H1 (cell line): ENCODE data around the gene ZNF581. TPM values are rescaled to one million over a fixed set of nuclear protein-coding genes. Genes with fewer than 3 reads are reported as not detected.

Experiments
- CHD7 ChIP-seq: fragments of 300-600 bp; sonication (generic); IDR thresholded peaks from 2 replicates; pipeline ENCODE4 v1.7.1; 2012; ENCODE audit warnings: low read length, moderate library complexity, mild to moderate bottlenecking, inconsistent platforms; ENCODE audit not compliant: insufficient replicate concordance
- EGR1 ChIP-seq: IDR thresholded peaks from 2 replicates; pipeline ENCODE4 v1.6.1; 2011; ENCODE audit warnings: low read depth, low read length, borderline replicate concordance
- EZH2 ChIP-seq: fragments of 200-600 bp; sonication (generic); IDR thresholded peaks from 2 replicates; pipeline ENCODE4 v1.7.1; 2012; ENCODE audit warnings: low read depth, mild to moderate bottlenecking, moderate library complexity, low read length, inconsistent platforms; ENCODE audit not compliant: severe bottlenecking
- MAX ChIP-seq: IDR thresholded peaks from 2 replicates; pipeline ENCODE4 v1.6.1; 2012; ENCODE audit warnings: inconsistent platforms
- SAP30 ChIP-seq: fragments of 300-600 bp; sonication (generic); IDR thresholded peaks from 2 replicates; pipeline ENCODE4 v1.7.1; 2012; ENCODE audit warnings: low read length, moderate library complexity, mild to moderate bottlenecking, inconsistent platforms; ENCODE audit not compliant: insufficient read depth, insufficient replicate concordance
- SUZ12 ChIP-seq: fragments of 200-600 bp; sonication (generic); IDR thresholded peaks from 2 replicates; pipeline ENCODE4 v1.6.1; 2012; ENCODE audit warnings: mild to moderate bottlenecking, inconsistent platforms, low read length, moderate library complexity, mixed read lengths
- TAF1 ChIP-seq: IDR thresholded peaks from 2 replicates; pipeline ENCODE4 v1.6.1; 2011; ENCODE audit warnings: mild to moderate bottlenecking, low read depth, low read length
- polyA plus RNA-seq, 7 experiments: library from polyadenylated mRNA; depleted of rRNA in 3 of 7; stranded (reverse) in 5 of 7; unstranded in 2 of 7; fragments of >200 nt in 5 of 7; fragments of 200-250 nt in 2 of 7; gene quantifications; 1 replicate in 5 of 7; 2 replicates in 1 of 7; 4 replicates in 1 of 7; pipeline versions ENCODE4 v1.2.1 to v1.2.3, GENCODE V29; 2011 to 2013; ENCODE audit warnings: missing spikeins in 2 of 7, mixed read lengths in 2 of 7
- total RNA-seq: library from RNA; stranded (reverse); fragmentation: NEBNext Ultra II Directional; extraction: Animal tissue kit (Norgen Biotek cat#: 25700); gene quantifications from 2 replicates; pipeline ENCODE4 v1.2.1, GENCODE V29; 2021

Gene ZNF581
- total and polyA plus RNA-seq, 2 of the 8 experiments (the other 6 are each of a cell fraction or from before 2014, with no cell fraction given) = 73.0 to 76.1 TPM

- no peak for TF ChIP-seq CHD7
- 0 out of 2 replicates have a peak, but pooled peaks have one; percentile 13 for TF ChIP-seq MAX
- TF ChIP-seq SUZ12 = no peak
- TF ChIP-seq SAP30 = no peak
- no peak for TF ChIP-seq TAF1
- TF ChIP-seq EGR1 = no peak
- no peak for TF ChIP-seq EZH2
Measured at GRCh38 chr19:55641426-55642152, 1.9 kb upstream of the ZNF581 start (continued).
